ENCODE data around the gene SLC39A9.

Gene SLC39A9

GRCh38 chr14:69423279-69423678, 24.8 kb downstream of the SLC39A9 start:
- TF ChIP-seq CTCF (conservative IDR thresholded peaks at IDR 0.05; ENCODE audit: low read depth, low read length) = peak; percentile 35
- peak; percentile 69 for DNase-seq (ENCODE audit: low read depth)
- H3K4me3 ChIP-seq (ENCODE audit: low read depth, low read length) = no peak overlapping the region

- peak; percentile 45 for DNase-seq (ENCODE audit: low read depth)
Observed at GRCh38 chr14:69424149-69424923, 25.8 kb downstream of the SLC39A9 start.

GRCh38 chr14:69427596-69427995, 29.1 kb downstream of the SLC39A9 start:
- TF ChIP-seq CTCF (conservative IDR thresholded peaks at IDR 0.05; ENCODE audit: low read depth, low read length) = no peak
- no peak overlapping the region for H3K4me3 ChIP-seq (ENCODE audit: low read depth, low read length)
- no peak for DNase-seq (ENCODE audit: low read depth)

More at GRCh38 chr14:69424149-69424923, 25.8 kb downstream of the SLC39A9 start:
- TF ChIP-seq CTCF (conservative IDR thresholded peaks at IDR 0.05; ENCODE audit: low read depth, low read length) = no peak
- H3K4me3 ChIP-seq (ENCODE audit: low read depth, low read length) = no peak overlapping the region

- no peak for TF ChIP-seq CTCF (conservative IDR thresholded peaks at IDR 0.05; ENCODE audit: low read depth, low read length)
- no peak overlapping the region for H3K4me3 ChIP-seq (ENCODE audit: low read depth, low read length)
- no peak for DNase-seq (ENCODE audit: low read depth)
Observed at GRCh38 chr14:69428289-69428998, 30.0 kb downstream of the SLC39A9 start.

- DNase-seq (ENCODE audit: low read depth) = no peak
- no peak overlapping the region for H3K4me3 ChIP-seq (ENCODE audit: low read depth, low read length)
Observed at GRCh38 chr14:69429643-69430042, 31.2 kb downstream of the SLC39A9 start.

GRCh38 chr14:69430306-69430939, 31.9 kb downstream of the SLC39A9 start:
- TF ChIP-seq CTCF (conservative IDR thresholded peaks at IDR 0.05; ENCODE audit: low read depth, low read length) = no peak
- H3K4me3 ChIP-seq (ENCODE audit: low read depth, low read length) = no peak overlapping the region
- DNase-seq (ENCODE audit: low read depth) = no peak

More at GRCh38 chr14:69429643-69430042, 31.2 kb downstream of the SLC39A9 start:
- no peak for TF ChIP-seq CTCF (conservative IDR thresholded peaks at IDR 0.05; ENCODE audit: low read depth, low read length)

Data from choroid plexus epithelial cell (primary cell).